CD14-positive monocyte (primary cell): ENCODE data around the gene PXDN. TPM values are rescaled to one million over a fixed set of nuclear protein-coding genes. Genes with fewer than 3 reads are reported as not detected.

ENCODE experiments used
- DNase-seq, 3 donors: peaks; one replicate each; pipeline ENCODE4 v3.0.0-alpha.2; 2011 to 2022
- H2AFZ ChIP-seq: 2 replicates; pipeline ENCODE4 v1.6.0; 2012; ENCODE audit warnings: mild to moderate bottlenecking, low read depth, low read length, inconsistent platforms; ENCODE audit not compliant: insufficient read depth, poor library complexity, severe bottlenecking
- H3K27ac ChIP-seq, 2 donors: 1 replicate in 1 of 2; 2 replicates in 1 of 2; pipeline ENCODE4 v1.5.1; 2012 to 2013; ENCODE audit warnings: low read length in 2 of 2, control low read depth in 1 of 2, inconsistent platforms in 1 of 2, low read depth in 1 of 2, mild to moderate bottlenecking in 1 of 2
- H3K27me3 ChIP-seq, 2 donors: one replicate each; pipeline versions ENCODE4 v1.6.0 to v1.6.1; 2011 to 2013; ENCODE audit warnings: low read length in 2 of 2; ENCODE audit not compliant: control insufficient read depth in 2 of 2, insufficient read depth in 2 of 2
- H3K36me3 ChIP-seq, 2 donors: replicated peaks in 1 of 2; 1 replicate in 1 of 2; 2 replicates in 1 of 2; pipeline versions ENCODE4 v1.5.1 to v1.6.1; 2012 to 2013; ENCODE audit warnings: low read length in 2 of 2, control low read depth in 1 of 2, inconsistent platforms in 1 of 2, mild to moderate bottlenecking in 1 of 2; ENCODE audit not compliant: insufficient read depth in 2 of 2, control insufficient read depth in 1 of 2
- H3K4me1 ChIP-seq, 2 donors: 1 replicate in 1 of 2; 2 replicates in 1 of 2; pipeline versions ENCODE4 v1.5.1 to v1.6.1; 2012 to 2013; ENCODE audit warnings: low read length in 2 of 2, control low read depth in 1 of 2, inconsistent platforms in 1 of 2, mild to moderate bottlenecking in 1 of 2, moderate library complexity in 1 of 2; ENCODE audit not compliant: insufficient read depth in 2 of 2, control insufficient read depth in 1 of 2
- H3K4me2 ChIP-seq: replicated peaks from 2 replicates; pipeline ENCODE3; 2012; ENCODE audit warnings: low read length, moderate library complexity, mild to moderate bottlenecking; ENCODE audit not compliant: poor library complexity, severe bottlenecking; ENCODE audit errors: extremely low read depth
- H3K4me3 ChIP-seq, 3 experiments: fragments of 200-600 bp in 1 of 3; sonication (generic) in 1 of 3; replicated peaks in 1 of 3; 1 replicate in 2 of 3; 2 replicates in 1 of 3; pipeline ENCODE4 v1.5.1; 2011 to 2013; ENCODE audit warnings: low read length in 3 of 3, mild to moderate bottlenecking in 3 of 3, control low read depth in 2 of 3, low read depth in 2 of 3, inconsistent platforms in 1 of 3, moderate library complexity in 1 of 3
- H3K79me2 ChIP-seq: 2 replicates; pipeline ENCODE4 v1.6.0; 2012; ENCODE audit warnings: mild to moderate bottlenecking, control low read depth, inconsistent platforms, low read length, moderate library complexity; ENCODE audit not compliant: insufficient read depth
- H3K9ac ChIP-seq: 2 replicates; pipeline ENCODE4 v1.6.0; 2017; ENCODE audit warnings: low read length, mild to moderate bottlenecking; ENCODE audit not compliant: insufficient read depth, poor library complexity, severe bottlenecking
- H3K9me3 ChIP-seq, 2 donors: replicated peaks in 1 of 2; 1 replicate in 1 of 2; 2 replicates in 1 of 2; pipeline versions ENCODE4 v1.5.1 to v1.6.1; 2012 to 2013; ENCODE audit warnings: low read length in 2 of 2, control low read depth in 1 of 2; ENCODE audit not compliant: control insufficient read depth in 1 of 2, insufficient read depth in 1 of 2
- H4K20me1 ChIP-seq: 2 replicates; pipeline ENCODE4 v1.6.0; 2012; ENCODE audit warnings: mild to moderate bottlenecking, low read length, control low read depth, moderate library complexity; ENCODE audit not compliant: insufficient read depth
- H3K27ac Mint-ChIP-seq, 7 donors: one replicate each; pipeline ENCODE4 v1.8.0; 2020; ENCODE audit warnings: mild to moderate bottlenecking in 7 of 7, mixed read lengths in 7 of 7, moderate library complexity in 6 of 7, inconsistent platforms in 2 of 7
- H3K27me3 Mint-ChIP-seq, 3 donors: one replicate each; pipeline ENCODE4 v1.8.0; 2021 to 2022; ENCODE audit warnings: low read depth in 3 of 3, mild to moderate bottlenecking in 3 of 3, mixed read lengths in 3 of 3, moderate library complexity in 3 of 3, inconsistent platforms in 1 of 3
- H3K36me3 Mint-ChIP-seq, 2 donors: one replicate each; pipeline ENCODE4 v1.8.0; 2020; ENCODE audit warnings: mixed read lengths in 2 of 2, inconsistent platforms in 1 of 2, mild to moderate bottlenecking in 1 of 2
- H3K4me1 Mint-ChIP-seq: one replicate; pipeline ENCODE4 v1.8.0; 2020; ENCODE audit warnings: mild to moderate bottlenecking, mixed read lengths
- H3K4me3 Mint-ChIP-seq, 2 donors: one replicate each; pipeline ENCODE4 v1.8.0; 2020; ENCODE audit warnings: mild to moderate bottlenecking in 2 of 2, mixed read lengths in 2 of 2, moderate library complexity in 1 of 2
- H3K9me3 Mint-ChIP-seq, 7 donors: one replicate each; pipeline ENCODE4 v1.8.0; 2020 to 2022; ENCODE audit warnings: mixed read lengths in 7 of 7, mild to moderate bottlenecking in 6 of 7, moderate library complexity in 6 of 7, inconsistent platforms in 2 of 7
- WGBS: methylation state at CpG from one replicate; pipeline ENCODE4 v1.1.5; 2013; ENCODE audit warnings: missing lambda C conversion rate; ENCODE audit not compliant: insufficient coverage; 5-methylcytosine and 5-hydroxymethylcytosine counted together
- intact Hi-C, 2 donors: fragments of 100-400 bp; cut with micrococcal nuclease; formaldehyde crosslinking; loops; one replicate each; pipeline versions ENCODE4 v1.15.0 to v1.15.1; 2023
- polyA plus RNA-seq, 3 donors: library from polyadenylated mRNA; depleted of rRNA in 1 of 3; unstranded in 2 of 3; stranded (reverse) in 1 of 3; fragments of 300-500 nt in 2 of 3; fragments of >200 nt in 1 of 3; fragmentation: Illumina TruSeq in 2 of 3; gene quantifications; 1 replicate in 2 of 3; 2 replicates in 1 of 3; pipeline ENCODE4 v1.2.3, GENCODE V29; 2012 to 2021
- TF ChIP-seq, protein P1 (sequence below): fragments of 200-600 bp; IDR thresholded peaks from one replicate; pipeline ENCODE4 v1.8.0; 2022; ENCODE audit warnings: antibody characterized with exemption, mild to moderate bottlenecking

Gene PXDN
- polyA plus RNA-seq, 3 donors, result not detected

DNA sequence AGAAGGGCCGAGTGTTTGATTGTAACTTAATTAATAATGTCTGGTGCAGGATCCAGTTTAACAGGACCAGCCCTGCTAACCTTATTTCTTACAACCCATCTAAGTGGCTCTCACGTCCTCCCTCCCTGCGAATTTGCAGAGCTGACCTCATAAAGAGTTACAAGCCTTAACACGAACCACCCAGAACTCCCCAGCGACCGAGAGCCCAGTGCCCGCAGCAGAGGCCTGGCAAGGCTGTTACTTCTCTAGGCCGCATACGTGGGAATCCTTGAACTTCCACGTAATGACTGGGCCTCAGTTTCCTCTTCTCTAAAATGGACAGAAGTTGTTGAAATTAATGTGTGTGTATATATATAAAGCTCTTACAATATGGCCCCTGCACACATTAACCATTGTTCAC is 55.5 kb downstream of the PXDN start:
- Mint-ChIP-seq H3K36me3 (no peaks in the 10 kb centered on the region), H3K27ac (no peak overlapping the region), H3K4me1 (no peaks in the 10 kb centered on the region), H3K27me3 (peaks cover 1 to 2% (median 2%) of the 10 kb centered on the region in 3 donors), H3K9me3 (peaks cover 0 to 2% (median 0%) of the 10 kb centered on the region in 7 donors), H3K4me3 (no peak overlapping the region)
- Histone ChIP-seq H3K27me3 (no peaks in the 10 kb centered on the region), H3K4me3 (no peak overlapping the region), H3K4me2 (no peak overlapping the region), H3K9ac (no peak overlapping the region), H3K4me1 (no peaks in the 10 kb centered on the region), H3K9me3 (no peaks in the 10 kb centered on the region), H3K36me3 (no peaks in the 10 kb centered on the region), H3K27ac (no peak overlapping the region), H2AFZ (no peak overlapping the region), H3K79me2 (no peaks in the 10 kb centered on the region), H4K20me1 (no peaks in the 10 kb centered on the region)
- WGBS, result 95% methylated on average over 4 of the region's 10 CpGs
- no peak for DNase-seq
- intact Hi-C loops, result no loop called here
- TF ChIP-seq, protein P1, sequence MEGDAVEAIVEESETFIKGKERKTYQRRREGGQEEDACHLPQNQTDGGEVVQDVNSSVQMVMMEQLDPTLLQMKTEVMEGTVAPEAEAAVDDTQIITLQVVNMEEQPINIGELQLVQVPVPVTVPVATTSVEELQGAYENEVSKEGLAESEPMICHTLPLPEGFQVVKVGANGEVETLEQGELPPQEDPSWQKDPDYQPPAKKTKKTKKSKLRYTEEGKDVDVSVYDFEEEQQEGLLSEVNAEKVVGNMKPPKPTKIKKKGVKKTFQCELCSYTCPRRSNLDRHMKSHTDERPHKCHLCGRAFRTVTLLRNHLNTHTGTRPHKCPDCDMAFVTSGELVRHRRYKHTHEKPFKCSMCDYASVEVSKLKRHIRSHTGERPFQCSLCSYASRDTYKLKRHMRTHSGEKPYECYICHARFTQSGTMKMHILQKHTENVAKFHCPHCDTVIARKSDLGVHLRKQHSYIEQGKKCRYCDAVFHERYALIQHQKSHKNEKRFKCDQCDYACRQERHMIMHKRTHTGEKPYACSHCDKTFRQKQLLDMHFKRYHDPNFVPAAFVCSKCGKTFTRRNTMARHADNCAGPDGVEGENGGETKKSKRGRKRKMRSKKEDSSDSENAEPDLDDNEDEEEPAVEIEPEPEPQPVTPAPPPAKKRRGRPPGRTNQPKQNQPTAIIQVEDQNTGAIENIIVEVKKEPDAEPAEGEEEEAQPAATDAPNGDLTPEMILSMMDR, result no peak

GRCh38 chr2:1688161-1688560 is 56.2 kb downstream of the PXDN start:
- Mint-ChIP-seq H3K36me3 (no peaks in the 10 kb centered on the region), H3K27me3 (peaks cover 1 to 2% (median 2%) of the 10 kb centered on the region in 3 donors), H3K4me3 (no peak overlapping the region), H3K9me3 (peaks cover 0 to 2% (median 0%) of the 10 kb centered on the region in 7 donors), H3K27ac (no peak overlapping the region), H3K4me1 (no peaks in the 10 kb centered on the region)
- no peak overlapping the region for H3K27ac ChIP-seq
- no peaks in the 10 kb centered on the region for H3K9me3 ChIP-seq
- H2AFZ ChIP-seq, result no peak overlapping the region
- H3K36me3 ChIP-seq, result no peaks in the 10 kb centered on the region
- no peaks in the 10 kb centered on the region for H3K4me1 ChIP-seq
- 96% methylated on average over 9 of the region's 11 CpGs for WGBS
- TF ChIP-seq, protein P1, result no peak
- no peak for DNase-seq
- H3K4me3 ChIP-seq, result no peak overlapping the region
- no peaks in the 10 kb centered on the region for H3K27me3 ChIP-seq
- H3K79me2 ChIP-seq, result no peaks in the 10 kb centered on the region
- no peaks in the 10 kb centered on the region for H4K20me1 ChIP-seq
- H3K9ac ChIP-seq, result no peak overlapping the region
- H3K4me2 ChIP-seq, result no peak overlapping the region
- intact Hi-C loops, result no loop called here
